K562 (cell line): ENCODE data around the gene PPEF2.

ENCODE experiments used
- CHCHD3 ChIP-seq: fragments of 250-450 bp; sonication (Bioruptor Pico); IDR thresholded peaks from 2 replicates; pipeline ENCODE4 v2.1.2; 2022; ENCODE audit warnings: mild to moderate bottlenecking
- ELF1 ChIP-seq: fragments of 200-800 bp; sonication (Bioruptor generic); IDR thresholded peaks from 2 replicates; pipeline ENCODE4 v1.6.1; 2016; ENCODE audit warnings: missing genetic modification characterization, missing compliant biosample characterization
- ESRRB ChIP-seq: fragments of 250-450 bp; sonication (Bioruptor Pico); IDR thresholded peaks from 2 replicates; pipeline ENCODE4 v1.5.0; 2020; ENCODE audit warnings: mild to moderate bottlenecking, moderate library complexity, borderline replicate concordance
- MYC ChIP-seq, 2 experiments: fragments of 250-450 bp in 1 of 2; sonication (Bioruptor Pico) in 1 of 2; IDR thresholded peaks; 2 replicates each; pipeline versions ENCODE4 v1.5.1 to v1.6.1; 2012 to 2021; ENCODE audit warnings: low read depth in 2 of 2, borderline replicate concordance in 1 of 2, improper control_type of control experiment in 1 of 2, low read length in 1 of 2, mild to moderate bottlenecking in 1 of 2, moderate library complexity in 1 of 2
- RBM39 ChIP-seq: fragments of 200-400 bp; formaldehyde crosslinking; optimal IDR thresholded peaks from 2 replicates; pipeline ENCODE3; 2018; ENCODE audit warnings: low read depth, low read length
- ZFPM2 ChIP-seq: fragments of 250-450 bp; sonication (Bioruptor Pico); IDR thresholded peaks from 2 replicates; pipeline ENCODE4 v1.5.1; 2022; ENCODE audit warnings: mild to moderate bottlenecking
- TF ChIP-seq, protein P1 (sequence below), 3 experiments: IDR thresholded peaks in 2 of 3; conservative IDR thresholded peaks in 1 of 3; 2 replicates each; pipeline ENCODE4 v1.5.1; 2011 to 2012; ENCODE audit warnings: low read length in 3 of 3, mild to moderate bottlenecking in 3 of 3, control low read depth in 2 of 3, improper control_type of control experiment in 1 of 3, inconsistent platforms in 1 of 3, low read depth in 1 of 3, mixed read lengths in 1 of 3, moderate library complexity in 1 of 3; ENCODE audit not compliant: insufficient read depth in 2 of 3

DNA sequence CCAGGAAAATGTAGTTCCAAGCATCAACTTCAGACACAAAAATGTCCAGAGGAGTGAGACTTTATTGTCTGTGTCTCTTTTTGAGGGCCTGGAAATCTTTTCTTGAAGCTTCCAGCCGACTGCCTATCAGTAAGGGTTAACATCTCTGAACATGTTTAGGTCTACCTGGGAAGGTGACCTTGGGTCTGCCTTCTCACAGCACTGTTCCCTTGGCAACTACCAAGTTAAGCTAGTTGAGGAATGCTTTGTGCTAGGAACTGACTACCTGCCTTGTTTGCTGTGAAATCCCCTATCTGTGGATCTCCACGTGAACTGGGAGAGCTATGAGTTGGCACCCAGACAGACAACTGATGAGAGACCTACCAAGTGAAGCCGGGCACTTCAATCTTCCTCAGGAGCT is 81.6 kb downstream of the PPEF2 start:
- TF ChIP-seq RBM39 (no peak), CHCHD3 (CRISPR knock-in tag) (no peak), MYC (IDR thresholded peaks at IDR 0.05; ENCODE audit: low read depth, low read length) (no peak), MYC (CRISPR knock-in tag; IDR thresholded peaks at IDR 0.05; ENCODE audit: borderline replicate concordance, low read depth) (no peak), ZFPM2 (CRISPR knock-in tag) (no peak), ESRRB (CRISPR knock-in tag) (no peak), ELF1 (no peak)
- TF ChIP-seq, protein P1, sequence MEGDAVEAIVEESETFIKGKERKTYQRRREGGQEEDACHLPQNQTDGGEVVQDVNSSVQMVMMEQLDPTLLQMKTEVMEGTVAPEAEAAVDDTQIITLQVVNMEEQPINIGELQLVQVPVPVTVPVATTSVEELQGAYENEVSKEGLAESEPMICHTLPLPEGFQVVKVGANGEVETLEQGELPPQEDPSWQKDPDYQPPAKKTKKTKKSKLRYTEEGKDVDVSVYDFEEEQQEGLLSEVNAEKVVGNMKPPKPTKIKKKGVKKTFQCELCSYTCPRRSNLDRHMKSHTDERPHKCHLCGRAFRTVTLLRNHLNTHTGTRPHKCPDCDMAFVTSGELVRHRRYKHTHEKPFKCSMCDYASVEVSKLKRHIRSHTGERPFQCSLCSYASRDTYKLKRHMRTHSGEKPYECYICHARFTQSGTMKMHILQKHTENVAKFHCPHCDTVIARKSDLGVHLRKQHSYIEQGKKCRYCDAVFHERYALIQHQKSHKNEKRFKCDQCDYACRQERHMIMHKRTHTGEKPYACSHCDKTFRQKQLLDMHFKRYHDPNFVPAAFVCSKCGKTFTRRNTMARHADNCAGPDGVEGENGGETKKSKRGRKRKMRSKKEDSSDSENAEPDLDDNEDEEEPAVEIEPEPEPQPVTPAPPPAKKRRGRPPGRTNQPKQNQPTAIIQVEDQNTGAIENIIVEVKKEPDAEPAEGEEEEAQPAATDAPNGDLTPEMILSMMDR (IDR thresholded peaks at IDR 0.05 in 2 of 3, conservative IDR thresholded peaks at IDR 0.05 in 1 of 3; ENCODE audit: insufficient read depth in 2 of 3, low read depth in 1 of 3, low read length in 3 of 3): no peak
